ENCODE results near the gene DPH6.

The DPH6 gene

DNA sequence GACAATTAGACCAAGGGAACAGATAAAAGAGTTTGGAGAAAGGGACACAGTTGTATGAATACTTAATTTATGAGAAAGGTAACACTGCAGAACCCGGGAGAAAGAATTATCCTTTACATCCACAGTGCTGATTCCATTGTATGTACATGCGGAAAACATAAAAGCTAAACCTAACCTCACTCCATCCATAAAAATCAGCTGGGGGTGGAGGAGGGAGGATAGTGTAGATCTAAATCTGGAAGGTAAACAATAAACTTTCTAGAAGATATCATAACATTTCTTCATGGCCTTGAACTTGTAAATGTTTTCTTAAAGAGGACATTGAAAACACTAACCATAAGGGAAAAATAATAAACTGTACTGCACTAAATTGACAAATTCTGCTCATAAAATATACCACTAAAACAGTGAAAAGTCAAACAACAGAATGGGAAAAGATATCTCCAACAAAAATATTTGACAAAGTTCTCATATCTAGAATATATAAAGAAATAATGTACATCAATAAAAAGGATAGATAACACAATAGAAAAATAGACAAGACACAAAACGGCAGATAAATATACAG, 220.5 kb downstream of the DPH6 start:
- DNase-seq = no peak

DNA sequence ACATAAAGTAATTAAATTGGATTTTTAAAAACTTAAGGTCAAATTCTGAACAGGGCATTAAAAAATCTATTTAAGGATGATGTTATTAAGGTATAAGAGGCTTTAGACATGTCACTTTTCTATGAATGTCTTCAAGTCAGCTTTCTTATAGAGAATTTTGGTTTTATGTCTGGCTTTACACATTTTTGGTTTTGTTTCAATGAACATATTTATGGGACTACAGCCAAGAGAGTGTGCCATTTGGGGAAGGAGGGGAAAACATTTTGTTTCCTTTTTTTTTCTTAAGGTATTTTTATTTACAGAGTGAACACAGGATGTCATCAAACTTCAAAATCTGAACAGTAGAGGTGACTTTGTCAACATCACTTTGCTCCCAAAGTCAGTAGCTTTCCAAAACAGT, 222.8 kb downstream of the DPH6 start:
- no peak for DNase-seq

- DNase-seq = no peak
These were observed 224.0 kb downstream of the DPH6 start for GRCh38 chr15:35321926-35322325.

GRCh38 chr15:35320911-35321310, 225.1 kb downstream of the DPH6 start:
- no peak for DNase-seq
